CD4-positive, alpha-beta memory T cell (primary cell): Measurements from ENCODE around the gene PPIL1. TPM values are rescaled to one million over a fixed set of nuclear protein-coding genes. Genes with fewer than 3 reads are reported as not detected.
"Not testable (repeated sequence)": the region's sequence is repeated elsewhere in the genome, so short reads cannot be mapped to it uniquely, and the experiment has no call there.

Experiments
- CTCF ChIA-PET: fragments of 350-600 bp; sonication (Branson Sonifier 250); formaldehyde crosslinking; loops from one replicate; lab custom pipeline; 2021; ENCODE audit warnings: inconsistent platforms; ENCODE audit not compliant: partially characterized antibody; lab: Charles Lee
- POLR2A ChIA-PET: fragments of 350-600 bp; sonication (Branson Sonifier 250); formaldehyde crosslinking; loops from one replicate; lab custom pipeline; 2021; ENCODE audit not compliant: partially characterized antibody; lab: Charles Lee
- DNase-seq, 5 donors: peaks; one replicate each; pipeline versions ENCODE4 v3.0.0 to v3.0.0-alpha.2; 2020 to 2022; ENCODE audit warnings: mixed read lengths in 1 of 5
- H3K27ac ChIP-seq: one replicate; pipeline ENCODE4 v1.7.0; 2013; ENCODE audit warnings: low read depth, low read length
- H3K27me3 ChIP-seq: 2 replicates; pipeline ENCODE4 v1.7.0; 2013; ENCODE audit warnings: mild to moderate bottlenecking, low read length, moderate library complexity; ENCODE audit not compliant: insufficient read depth
- H3K36me3 ChIP-seq: 2 replicates; pipeline ENCODE4 v1.7.0; 2013; ENCODE audit warnings: mild to moderate bottlenecking, low read length, moderate library complexity; ENCODE audit not compliant: insufficient read depth
- H3K4me1 ChIP-seq: 2 replicates; pipeline ENCODE4 v1.7.0; 2013; ENCODE audit warnings: mild to moderate bottlenecking, low read length, moderate library complexity; ENCODE audit not compliant: insufficient read depth
- H3K4me3 ChIP-seq, 2 donors: one replicate each; pipeline ENCODE4 v1.7.0; 2013; ENCODE audit warnings: low read length in 2 of 2, mild to moderate bottlenecking in 1 of 2
- H3K9me3 ChIP-seq, 2 donors: one replicate each; pipeline ENCODE4 v1.7.0; 2013; ENCODE audit warnings: low read length in 2 of 2, control low read depth in 1 of 2; ENCODE audit not compliant: control insufficient read depth in 1 of 2
- H3K27ac Mint-ChIP-seq, 7 donors: one replicate each; pipeline ENCODE4 v1.8.0; 2020 to 2021; ENCODE audit warnings: mixed read lengths in 7 of 7, mild to moderate bottlenecking in 6 of 7, inconsistent platforms in 3 of 7, moderate library complexity in 3 of 7
- H3K27me3 Mint-ChIP-seq, 2 donors: one replicate each; pipeline ENCODE4 v1.8.0; 2020 to 2021; ENCODE audit warnings: mixed read lengths in 2 of 2
- H3K36me3 Mint-ChIP-seq, 2 donors: one replicate each; pipeline ENCODE4 v1.8.0; 2020 to 2021; ENCODE audit warnings: mixed read lengths in 2 of 2, inconsistent platforms in 1 of 2, mild to moderate bottlenecking in 1 of 2
- H3K4me1 Mint-ChIP-seq, 4 donors: one replicate each; pipeline ENCODE4 v1.8.0; 2020 to 2021; ENCODE audit warnings: mixed read lengths in 4 of 4, mild to moderate bottlenecking in 1 of 4
- H3K4me3 Mint-ChIP-seq, 8 donors: one replicate each; pipeline ENCODE4 v1.8.0; 2020 to 2021; ENCODE audit warnings: mixed read lengths in 8 of 8, mild to moderate bottlenecking in 7 of 8, moderate library complexity in 6 of 8, inconsistent platforms in 3 of 8
- H3K9me3 Mint-ChIP-seq, 8 donors: one replicate each; pipeline ENCODE4 v1.8.0; 2020 to 2021; ENCODE audit warnings: mixed read lengths in 8 of 8, mild to moderate bottlenecking in 5 of 8, inconsistent platforms in 3 of 8, moderate library complexity in 1 of 8
- intact Hi-C: fragments of 100-400 bp; cut with micrococcal nuclease; formaldehyde crosslinking; loops from one replicate; pipeline ENCODE4 v1.15.1; 2023
- polyA plus RNA-seq, 2 donors: library from polyadenylated mRNA; unstranded; fragments of 300-500 nt; fragmentation: Illumina TruSeq; gene quantifications; one replicate each; pipeline ENCODE4 v1.2.3, GENCODE V29; 2021
- total RNA-seq, 2 experiments: library from RNA; stranded (reverse); gene quantifications; one replicate each; pipeline ENCODE4 v1.2.3, GENCODE V29; 2021

Gene PPIL1
- total and polyA plus RNA-seq, 4 experiments from 2014 or later = 8.4 to 19.7 (median 13.9) TPM

DNA sequence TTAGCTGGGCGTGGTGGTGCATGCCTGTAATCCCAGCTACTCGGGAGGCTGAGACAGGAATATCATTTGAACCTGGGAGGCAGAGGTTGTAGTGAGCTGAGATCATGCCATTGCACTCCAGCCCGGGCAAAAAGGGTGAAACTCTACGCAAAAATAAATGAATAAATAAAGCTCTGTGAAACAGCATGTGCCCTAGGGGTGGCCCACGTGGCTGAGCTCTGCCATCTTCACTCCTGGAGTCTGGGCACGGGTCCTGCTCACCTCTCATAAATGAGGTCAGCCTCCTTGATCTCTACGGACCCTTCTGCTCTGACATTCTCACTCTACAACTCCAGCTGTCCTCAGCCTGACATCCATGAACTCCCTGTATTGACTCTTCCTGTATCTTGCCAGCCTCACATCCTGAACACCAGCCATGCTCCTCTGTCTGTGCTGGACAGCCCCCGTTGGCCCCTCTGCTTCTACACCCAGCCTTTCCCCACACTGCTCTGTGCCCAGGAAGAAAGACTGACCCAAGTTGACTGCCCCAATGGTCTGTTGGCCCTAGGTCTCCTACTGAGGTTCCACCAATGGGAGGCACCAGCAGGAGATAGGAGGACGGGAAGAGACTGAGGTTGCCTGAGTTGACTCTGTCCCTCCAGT is 57.3 kb downstream of the PPIL1 start:
- no peak for DNase-seq
- no peaks in the 10 kb centered on the region for H3K36me3 ChIP-seq
- no peak overlapping the region for H3K4me3 ChIP-seq
- Mint-ChIP-seq H3K27ac (peak overlapping the region in 1 of 7 donors; percentile 29), H3K4me1 (no peaks in the 10 kb centered on the region), H3K36me3 (no peaks in the 10 kb centered on the region), H3K9me3 (no peaks in the 10 kb centered on the region), H3K27me3 (peaks cover 0 to 2% of the 10 kb centered on the region in 2 donors), H3K4me3 (no peak overlapping the region)
- no peak overlapping the region for H3K27ac ChIP-seq
- H3K9me3 ChIP-seq = no peaks in the 10 kb centered on the region
- no peaks in the 10 kb centered on the region for H3K27me3 ChIP-seq
- CTCF ChIA-PET = interaction anchor here (1.3 kb wide), 1 partner anchor 31 kb away, joined by 4 read pairs; no protein-coding TSS in a partner anchor
- H3K4me1 ChIP-seq = no peaks in the 10 kb centered on the region
- POLR2A ChIA-PET = no interaction called here
- intact Hi-C loops = no loop called here

DNA sequence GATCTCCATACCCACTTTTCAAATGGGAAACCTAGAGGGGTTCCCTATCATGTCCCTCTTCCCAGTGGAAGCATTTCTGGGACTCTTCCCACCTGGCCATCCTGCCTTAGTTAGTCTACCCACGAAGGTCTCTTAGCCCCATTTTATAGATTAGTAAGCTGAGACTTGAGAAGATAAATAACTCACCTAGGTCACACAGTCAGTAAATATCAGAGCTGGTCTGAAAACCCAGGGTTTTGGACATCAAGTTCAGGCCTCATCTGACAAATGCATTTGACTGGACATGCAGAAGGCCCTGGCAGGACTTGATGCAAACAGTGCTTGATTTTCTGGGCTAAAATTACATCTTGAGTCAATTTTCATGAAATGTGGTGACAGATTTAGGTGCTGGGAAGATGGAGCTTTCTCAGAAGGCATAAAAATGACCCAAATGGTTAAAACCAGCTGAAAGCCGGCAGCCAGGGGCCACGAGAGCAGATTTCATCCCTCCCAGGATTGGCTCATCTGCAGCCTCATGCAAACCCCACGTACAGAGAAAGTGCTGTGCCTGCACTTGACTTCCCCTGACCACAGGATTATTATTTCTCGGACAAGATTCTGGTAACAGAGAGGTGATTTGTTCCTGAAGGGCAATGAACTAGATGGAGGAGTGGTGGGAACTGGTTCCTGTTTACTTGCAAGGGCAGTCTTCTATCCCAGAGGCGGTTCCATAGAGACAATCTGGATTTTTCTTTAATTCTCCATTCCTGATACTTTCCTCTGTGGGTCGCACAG is 58.5 kb downstream of the PPIL1 start:
- Mint-ChIP-seq H3K27ac (no peak overlapping the region), H3K4me3 (no peak overlapping the region), H3K4me1 (no peaks in the 10 kb centered on the region), H3K36me3 (no peaks in the 10 kb centered on the region), H3K27me3 (peaks cover 0 to 2% of the 10 kb centered on the region in 2 donors), H3K9me3 (no peaks in the 10 kb centered on the region)
- Histone ChIP-seq H3K4me3 (no peak overlapping the region), H3K9me3 (no peaks in the 10 kb centered on the region), H3K36me3 (no peaks in the 10 kb centered on the region), H3K27ac (no peak overlapping the region), H3K4me1 (no peaks in the 10 kb centered on the region), H3K27me3 (no peaks in the 10 kb centered on the region)
- intact Hi-C loops = no loop called here
- CTCF ChIA-PET = no interaction called here
- POLR2A ChIA-PET = no interaction called here
- no peak for DNase-seq

DNA sequence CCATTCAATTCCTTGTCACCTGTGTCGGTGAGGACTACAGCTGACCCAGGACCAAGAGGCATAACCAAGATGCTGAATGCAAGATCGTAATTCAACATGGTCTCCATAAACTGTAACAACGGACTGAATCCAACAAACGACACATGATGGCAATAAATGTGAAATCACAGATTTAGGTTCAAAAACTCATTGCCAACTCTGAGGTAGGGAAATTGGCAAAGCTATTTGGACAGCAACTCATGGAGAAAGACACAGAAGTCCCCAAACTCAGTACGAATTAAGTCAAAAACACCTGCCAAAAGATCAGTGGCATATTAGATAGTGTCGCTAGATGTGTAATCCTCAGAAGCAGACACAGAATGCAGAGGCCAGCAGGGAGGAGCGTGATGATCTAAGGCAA is 60.4 kb downstream of the PPIL1 start:
- POLR2A ChIA-PET = no interaction called here
- H3K4me1 Mint-ChIP-seq = no peaks in the 10 kb centered on the region
- Histone ChIP-seq H3K36me3 (no peaks in the 10 kb centered on the region), H3K4me3 (no peak overlapping the region), H3K27me3 (no peaks in the 10 kb centered on the region), H3K4me1 (no peaks in the 10 kb centered on the region), H3K9me3 (no peaks in the 10 kb centered on the region), H3K27ac (no peak overlapping the region)
- no peak for DNase-seq
- no peaks in the 10 kb centered on the region for H3K36me3 Mint-ChIP-seq
- H3K27ac Mint-ChIP-seq = no peak overlapping the region
- CTCF ChIA-PET = no interaction called here
- intact Hi-C loops = no loop called here
- H3K4me3 Mint-ChIP-seq = no peak overlapping the region
- H3K9me3 Mint-ChIP-seq = no peaks in the 10 kb centered on the region
- peaks cover 0 to 1% of the 10 kb centered on the region in 2 donors for H3K27me3 Mint-ChIP-seq

DNA sequence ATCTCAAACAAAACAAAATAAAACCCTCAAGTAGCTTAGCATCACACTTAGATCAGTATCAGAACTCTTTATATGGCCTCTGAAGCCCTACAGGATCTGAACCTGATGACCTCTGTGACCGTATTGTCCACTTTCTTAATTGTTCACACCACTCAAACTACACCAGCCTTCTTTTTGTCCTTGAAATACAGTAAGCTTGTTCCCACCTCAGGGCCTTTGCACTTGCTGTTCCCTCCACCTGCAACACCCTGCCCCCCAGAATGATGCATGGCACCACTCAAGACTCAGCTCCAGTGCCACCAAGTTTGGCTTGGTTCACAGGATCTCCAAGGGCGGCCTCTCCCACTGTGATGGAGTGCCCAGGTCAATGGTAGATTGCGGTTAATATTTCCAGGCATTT is 61.1 kb downstream of the PPIL1 start:
- ChIA-PET CTCF (no interaction called here), POLR2A (no interaction called here)

DNA sequence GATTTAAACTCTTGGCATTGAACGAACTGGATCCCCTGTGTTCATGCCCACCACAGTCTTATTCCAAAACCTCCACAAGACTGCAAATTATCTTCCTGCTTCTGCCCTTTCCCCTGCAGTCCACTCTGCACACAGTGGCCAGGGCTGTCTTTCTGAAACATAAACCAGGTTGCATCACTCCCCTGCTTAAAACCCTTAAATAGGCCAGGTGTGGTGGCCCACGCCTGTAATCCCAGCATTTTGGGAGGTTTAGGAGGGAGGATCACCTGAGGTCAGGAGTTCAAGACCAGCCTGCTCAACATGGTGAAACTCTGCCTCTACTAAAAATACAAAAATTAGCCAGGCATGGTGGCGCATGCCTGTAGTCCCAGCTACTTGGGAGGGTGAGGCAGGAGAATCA is 61.6 kb downstream of the PPIL1 start:
- DNase-seq, H3K4me3 Mint-ChIP-seq, H3K27me3 ChIP-seq, CTCF ChIA-PET, H3K4me3 ChIP-seq, POLR2A ChIA-PET, H3K4me1 ChIP-seq, H3K4me1 Mint-ChIP-seq, H3K9me3 ChIP-seq, H3K27ac ChIP-seq, H3K27ac Mint-ChIP-seq, H3K27me3 Mint-ChIP-seq, H3K9me3 Mint-ChIP-seq, H3K36me3 Mint-ChIP-seq, H3K36me3 ChIP-seq, intact Hi-C loops: not testable (repeated sequence)

More for the DNA sequence above, 61.1 kb downstream of the PPIL1 start:
- Histone ChIP-seq H3K4me1 (no peaks in the 10 kb centered on the region), H3K4me3 (no peak overlapping the region), H3K36me3 (no peaks in the 10 kb centered on the region), H3K27ac (no peak overlapping the region), H3K27me3 (no peaks in the 10 kb centered on the region), H3K9me3 (no peaks in the 10 kb centered on the region)
- H3K4me3 Mint-ChIP-seq = no peak overlapping the region
- no peaks in the 10 kb centered on the region for H3K36me3 Mint-ChIP-seq
- peaks cover under 1 to 1% of the 10 kb centered on the region in 2 donors for H3K27me3 Mint-ChIP-seq
- intact Hi-C loops = no loop called here
- no peaks in the 10 kb centered on the region for H3K9me3 Mint-ChIP-seq
- H3K27ac Mint-ChIP-seq = no peak overlapping the region
- DNase-seq = no peak
- H3K4me1 Mint-ChIP-seq = no peaks in the 10 kb centered on the region

DNA sequence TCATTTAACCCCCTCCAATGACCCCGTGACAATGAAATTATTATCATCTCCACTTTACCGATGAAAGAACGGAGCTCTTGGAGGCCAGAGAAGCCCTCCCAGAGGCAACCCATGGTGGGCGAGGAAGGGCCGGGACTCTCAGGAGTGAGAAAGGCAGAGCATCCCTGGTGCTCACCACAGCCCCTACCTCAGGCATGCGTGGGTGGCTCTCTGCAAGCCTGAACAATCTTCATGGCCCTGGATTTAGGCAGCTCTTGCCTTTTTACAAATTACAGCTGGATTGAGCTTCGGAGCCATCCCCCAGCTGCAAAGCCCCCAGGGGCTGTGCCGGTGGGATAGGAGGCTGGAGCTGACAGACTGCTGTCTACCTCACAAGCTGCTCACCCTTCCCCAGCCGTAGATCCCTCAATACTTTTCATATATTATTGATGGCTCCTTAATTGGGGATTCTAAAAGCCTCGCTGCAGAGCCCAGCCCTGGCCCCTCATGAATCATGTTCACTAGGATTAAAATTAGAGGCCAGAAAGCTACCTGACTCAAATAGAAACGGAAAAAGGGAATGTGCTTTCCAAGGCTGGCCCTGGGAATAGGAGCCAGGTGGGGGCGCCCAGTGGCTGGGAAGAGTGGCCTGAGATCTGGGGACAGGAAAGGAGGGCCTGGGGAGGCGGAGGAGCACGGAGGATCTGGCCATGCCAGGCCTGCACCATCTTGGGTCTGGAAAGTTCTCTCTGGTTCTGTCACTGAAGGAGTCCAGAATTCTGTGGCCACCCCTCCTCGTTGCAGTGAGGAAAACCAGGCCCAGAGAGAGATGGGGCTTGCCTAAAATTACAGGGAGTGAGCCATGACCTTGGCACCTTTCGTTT is 64.4 kb downstream of the PPIL1 start:
- intact Hi-C loops = no loop called here
- Histone ChIP-seq H3K27me3 (no peaks in the 10 kb centered on the region), H3K27ac (no peak overlapping the region), H3K36me3 (no peaks in the 10 kb centered on the region), H3K4me1 (no peaks in the 10 kb centered on the region), H3K4me3 (no peak overlapping the region), H3K9me3 (no peaks in the 10 kb centered on the region)
- Mint-ChIP-seq H3K4me3 (no peak overlapping the region), H3K36me3 (no peaks in the 10 kb centered on the region), H3K9me3 (no peaks in the 10 kb centered on the region), H3K27ac (no peak overlapping the region), H3K27me3 (peaks cover 3% of the 10 kb centered on the region in 2 donors), H3K4me1 (no peaks in the 10 kb centered on the region)
- no peak for DNase-seq
- POLR2A ChIA-PET = no interaction called here
- CTCF ChIA-PET = no interaction called here

DNA sequence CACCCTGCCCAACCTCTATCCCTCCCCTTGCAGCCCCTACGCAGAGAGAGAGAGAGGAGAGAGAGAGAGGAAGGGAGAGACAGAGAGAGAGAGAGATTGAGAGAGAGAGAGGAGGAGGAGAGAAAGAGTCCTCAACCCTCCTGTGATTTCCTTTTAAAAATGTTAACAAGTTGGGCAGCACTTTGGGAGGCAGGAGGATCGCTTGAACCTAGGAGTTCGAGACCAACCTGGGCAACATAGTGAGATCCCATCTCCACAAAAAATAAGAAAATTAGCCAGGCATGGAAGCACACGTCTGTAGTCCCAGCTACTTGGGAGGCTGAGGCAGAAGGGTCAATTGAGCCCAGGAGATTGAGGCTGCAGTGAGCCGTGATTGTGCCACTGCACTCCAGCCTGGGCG is 65.4 kb downstream of the PPIL1 start:
- Mint-ChIP-seq H3K4me3 (no peak overlapping the region), H3K36me3 (no peaks in the 10 kb centered on the region), H3K9me3 (no peaks in the 10 kb centered on the region), H3K4me1 (no peaks in the 10 kb centered on the region), H3K27ac (peak overlapping the region in 1 of 7 donors; percentile 53), H3K27me3 (peaks cover 3% of the 10 kb centered on the region in 2 donors)
- DNase-seq = no peak
- no peaks in the 10 kb centered on the region for H3K9me3 ChIP-seq
- CTCF ChIA-PET = no interaction called here
- no peaks in the 10 kb centered on the region for H3K27me3 ChIP-seq
- intact Hi-C loops = no loop called here
- H3K27ac ChIP-seq = no peak overlapping the region
- POLR2A ChIA-PET = no interaction called here
- H3K4me1 ChIP-seq = no peaks in the 10 kb centered on the region
- H3K4me3 ChIP-seq = no peak overlapping the region
- no peaks in the 10 kb centered on the region for H3K36me3 ChIP-seq
